NCI-H510A (cell line): ENCODE measurements around the gene COL18A1.

Source experiments
- DNase-seq: peaks from one replicate; lab custom pipeline; 2025; lab: John Stamatoyannopoulos, UW

COL18A1 gene

DNA sequence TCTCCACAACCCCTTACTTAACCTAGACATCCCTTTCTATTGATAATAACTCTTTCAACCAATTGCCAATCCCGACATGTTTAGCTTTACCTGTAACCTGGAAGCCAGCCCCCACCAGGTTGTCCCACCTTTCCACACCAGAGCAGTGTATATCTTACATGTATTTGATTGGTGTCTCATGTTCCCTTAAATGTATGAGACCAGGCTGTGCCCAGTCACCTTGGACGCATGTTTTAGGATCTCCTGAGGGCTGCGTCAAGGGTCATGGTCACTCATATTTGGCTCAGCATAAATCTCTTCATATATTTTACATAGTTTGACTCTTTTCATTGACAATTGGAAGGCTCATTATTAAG is 142.6 kb downstream of the COL18A1 start:
- DNase-seq, result no peak

- DNase-seq, result no peak
Measured at GRCh38 chr21:45548711-45549491, 143.9 kb downstream of the COL18A1 start.

- DNase-seq, result no peak
Measured at GRCh38 chr21:45549626-45550463, 144.9 kb downstream of the COL18A1 start.

GRCh38 chr21:45550522-45551210 is 145.7 kb downstream of the COL18A1 start:
- DNase-seq, result no peak

- DNase-seq, result no peak
Measured at GRCh38 chr21:45551316-45551715, 146.4 kb downstream of the COL18A1 start.

- DNase-seq, result no peak
Measured at GRCh38 chr21:45551783-45552695, 147.1 kb downstream of the COL18A1 start.

DNA sequence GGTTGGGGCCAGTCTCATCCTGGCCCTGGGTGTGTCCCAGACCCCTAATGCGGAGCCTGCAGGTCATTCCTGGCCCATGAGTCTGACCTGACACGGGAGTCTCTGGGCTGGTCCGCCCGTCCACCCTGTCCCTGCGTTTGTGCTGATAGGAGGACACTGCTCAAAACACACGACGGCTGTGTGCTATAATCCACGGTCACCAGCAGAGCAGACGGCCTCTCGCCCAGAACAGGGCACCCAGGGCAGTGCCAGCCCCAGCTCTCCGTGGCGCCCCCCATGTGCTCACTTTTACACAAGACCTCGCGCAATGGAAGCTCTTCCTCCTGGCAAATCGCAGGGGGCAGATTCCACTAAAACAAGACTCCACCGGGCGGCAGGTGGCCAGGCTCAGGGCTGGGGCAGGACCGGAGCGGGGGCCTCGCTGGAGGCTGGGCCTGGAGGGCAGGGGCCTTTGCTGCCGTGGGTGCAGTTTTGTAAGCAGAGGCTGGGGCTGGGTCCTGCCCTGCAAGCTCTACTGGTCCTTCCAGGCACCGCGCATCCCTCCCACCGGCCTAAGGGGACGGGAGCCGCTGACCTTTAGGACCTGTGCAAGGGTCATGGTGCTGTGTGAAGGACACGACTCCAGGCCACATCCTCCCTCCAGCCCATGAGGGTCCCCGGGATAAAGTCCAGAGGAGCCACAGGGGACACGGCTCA is 147.9 kb downstream of the COL18A1 start:
- DNase-seq, result no peak

- no peak for DNase-seq
Measured at GRCh38 chr21:45554477-45555175, 149.7 kb downstream of the COL18A1 start.

- no peak for DNase-seq
Measured at GRCh38 chr21:45555251-45555556, 150.2 kb downstream of the COL18A1 start.

DNA sequence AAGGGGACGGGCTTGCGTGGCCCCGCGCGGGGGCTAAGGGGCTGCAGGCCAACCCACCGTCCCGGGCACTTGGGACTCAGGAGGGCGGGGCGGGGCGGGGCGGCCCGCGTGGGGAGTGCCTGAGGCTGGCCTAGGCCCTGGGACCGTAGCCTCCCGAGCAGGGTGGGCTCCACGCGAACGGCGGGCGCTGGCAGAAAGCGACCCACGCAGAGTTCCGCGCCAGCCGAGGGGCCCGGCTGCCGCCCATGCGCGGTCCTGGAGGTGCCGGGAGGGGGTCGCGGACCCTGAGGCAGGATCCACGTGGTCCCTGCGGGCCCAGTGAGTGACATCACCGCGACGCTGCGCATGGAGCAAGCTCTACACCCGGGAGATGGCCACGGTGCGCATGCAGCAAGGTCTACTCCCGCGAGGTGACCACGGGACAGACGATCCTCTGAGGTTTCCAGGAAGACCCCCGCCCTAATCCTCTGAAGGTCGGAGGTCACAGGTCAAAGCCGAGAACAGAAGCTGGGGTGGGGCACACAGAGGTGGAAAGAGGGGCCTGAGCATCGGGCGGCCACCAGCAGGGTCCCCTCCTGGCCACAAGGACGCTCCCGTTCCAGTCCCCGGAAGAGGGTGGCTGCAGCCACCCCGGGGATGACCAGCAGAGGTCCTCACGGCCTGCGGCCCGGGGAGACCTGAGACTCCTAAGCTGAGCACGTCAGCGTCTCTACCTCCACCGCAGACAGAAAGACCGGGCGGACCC is 150.8 kb downstream of the COL18A1 start:
- no peak for DNase-seq

DNA sequence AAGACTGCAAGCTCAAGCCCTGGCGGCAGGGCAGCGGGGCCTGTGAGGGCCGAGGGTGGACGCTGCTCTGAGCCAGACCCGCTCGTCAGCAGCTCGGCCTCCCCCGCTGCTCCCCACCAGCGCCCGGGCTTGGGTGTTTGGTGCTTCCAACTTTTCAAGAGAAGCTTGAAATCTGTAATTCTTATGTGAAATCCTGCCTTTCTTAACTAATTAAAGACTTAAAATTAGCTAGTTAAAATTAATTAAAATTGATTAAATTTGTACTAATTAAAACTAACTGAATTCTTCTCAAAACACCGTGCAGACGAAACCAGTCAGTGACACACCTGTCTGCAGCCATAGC is 151.3 kb downstream of the COL18A1 start:
- no peak for DNase-seq

DNA sequence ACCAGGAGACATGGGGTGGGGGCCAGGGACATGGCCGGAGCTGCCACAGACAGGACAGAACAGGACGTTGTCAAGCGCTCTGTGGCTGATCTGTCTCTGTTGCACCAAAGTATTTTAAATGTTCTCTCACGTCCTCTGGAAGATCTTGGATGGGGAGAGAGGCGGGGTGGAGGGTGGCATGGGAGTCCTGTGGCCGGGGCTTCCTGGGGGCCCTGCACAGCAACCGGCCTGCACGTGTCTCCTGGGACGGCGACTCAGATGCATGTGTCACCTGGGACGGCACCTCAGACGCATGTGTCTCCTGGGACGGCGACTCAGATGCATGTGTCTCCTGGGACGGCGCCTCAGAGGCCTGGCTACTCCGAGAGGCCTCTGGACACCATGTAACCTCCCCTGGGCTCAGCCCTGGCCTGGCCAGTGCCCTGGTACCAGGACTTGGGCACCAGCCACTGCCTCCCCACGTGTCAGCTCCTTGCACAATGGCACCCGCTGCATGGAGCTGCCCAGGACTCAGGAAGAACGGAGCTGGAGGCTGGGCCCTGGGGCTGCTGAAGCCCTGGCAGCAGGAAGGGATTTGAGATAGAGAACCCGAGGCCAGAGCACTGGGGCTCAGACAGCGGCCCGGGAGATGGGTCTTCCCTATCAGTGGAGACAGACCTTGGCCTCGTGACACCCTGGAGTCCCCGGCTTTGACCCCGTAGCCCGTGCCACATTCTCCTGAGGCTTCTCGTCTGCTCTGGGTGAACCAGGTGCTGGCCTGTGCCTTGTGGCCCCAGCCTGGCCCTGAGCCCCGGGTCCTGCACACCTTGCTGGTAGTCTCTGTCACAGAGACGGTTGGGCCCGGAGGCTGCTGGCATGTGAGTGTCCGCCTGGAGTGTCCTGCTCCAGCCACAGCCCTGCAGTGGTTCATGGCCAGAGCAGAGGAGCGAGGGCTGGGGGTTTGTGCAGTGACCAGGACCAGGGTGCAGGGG is 152.0 kb downstream of the COL18A1 start:
- DNase-seq, result no peak

DNA sequence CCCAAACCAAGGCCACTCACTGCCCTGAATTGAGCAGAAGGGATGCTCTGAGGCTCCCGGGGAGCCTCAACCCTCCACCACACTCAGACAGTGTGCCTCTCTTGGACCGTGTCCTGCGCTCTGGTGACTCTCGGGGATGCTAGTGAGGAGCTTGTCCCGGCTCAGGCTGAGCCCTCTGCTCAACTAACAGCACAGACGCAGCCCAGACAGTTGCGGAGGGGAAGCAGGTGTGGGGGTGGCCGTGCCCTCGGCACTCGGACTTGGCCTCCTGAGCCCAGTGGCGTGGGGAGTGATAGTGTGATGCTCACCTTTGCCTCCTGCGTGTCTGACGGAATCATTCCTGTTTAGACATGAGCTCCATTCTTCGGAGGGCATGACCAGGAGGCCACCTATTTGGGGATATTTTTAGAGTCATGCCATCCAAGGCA is 152.7 kb downstream of the COL18A1 start:
- no peak for DNase-seq

- DNase-seq, result no peak
Measured at GRCh38 chr21:45558044-45558721, 153.2 kb downstream of the COL18A1 start.

GRCh38 chr21:45559216-45560105 is 154.5 kb downstream of the COL18A1 start:
- DNase-seq, result no peak

- no peak for DNase-seq
Measured at GRCh38 chr21:45560106-45561021, 155.4 kb downstream of the COL18A1 start.
